Smooth muscle cell (in vitro differentiated cells): ENCODE measurements around the gene UBR4. TPM values are rescaled to one million over a fixed set of nuclear protein-coding genes. Genes with fewer than 3 reads are reported as not detected.

Experiments
- DNase-seq: peaks from one replicate; lab custom pipeline; 2025; ENCODE audit not compliant: unreplicated experiment; lab: John Stamatoyannopoulos, UW
- H2AFZ ChIP-seq: fragments of 200-600 bp; sonication (generic); 2 replicates; pipeline ENCODE4 v1.6.0; 2016; ENCODE audit warnings: antibody characterized with exemption, low read depth, mild to moderate bottlenecking
- H3F3A ChIP-seq: fragments of 200-600 bp; sonication (generic); 2 replicates; pipeline ENCODE4 v1.6.0; 2017; ENCODE audit warnings: antibody characterized with exemption, low read depth
- H3K27ac ChIP-seq: fragments of 200-600 bp; sonication (generic); 2 replicates; pipeline ENCODE4 v1.5.1; 2016; ENCODE audit warnings: low read depth, mild to moderate bottlenecking
- H3K27me3 ChIP-seq: fragments of 200-600 bp; sonication (generic); 2 replicates; pipeline ENCODE4 v1.6.1; 2016; ENCODE audit warnings: low read depth, mild to moderate bottlenecking
- H3K36me3 ChIP-seq: fragments of 200-600 bp; sonication (generic); 2 replicates; pipeline ENCODE4 v1.5.1; 2016; ENCODE audit warnings: low read depth
- H3K4me1 ChIP-seq: fragments of 200-600 bp; sonication (generic); 2 replicates; pipeline ENCODE4 v1.5.1; 2016; ENCODE audit warnings: low read depth
- H3K4me2 ChIP-seq: fragments of 200-600 bp; sonication (generic); 2 replicates; pipeline ENCODE4 v1.6.0; 2016; ENCODE audit warnings: mild to moderate bottlenecking
- H3K4me3 ChIP-seq: fragments of 200-600 bp; sonication (generic); 2 replicates; pipeline ENCODE4 v1.5.1; 2016; ENCODE audit warnings: mild to moderate bottlenecking
- H3K79me2 ChIP-seq: fragments of 200-600 bp; sonication (generic); 2 replicates; pipeline ENCODE4 v1.6.0; 2016; ENCODE audit warnings: low read depth, mild to moderate bottlenecking
- H3K9ac ChIP-seq: fragments of 200-600 bp; sonication (generic); 2 replicates; pipeline ENCODE4 v1.6.0; 2016; ENCODE audit warnings: low read depth
- H3K9me3 ChIP-seq: fragments of 200-600 bp; sonication (generic); replicated peaks from 2 replicates; pipeline ENCODE4 v1.5.1; 2016; ENCODE audit warnings: low read depth
- H4K20me1 ChIP-seq: fragments of 200-600 bp; sonication (generic); 2 replicates; pipeline ENCODE4 v1.6.0; 2016; ENCODE audit warnings: low read depth
- CTCF ChIP-seq: fragments of 200-600 bp; sonication (generic); IDR thresholded peaks from 2 replicates; pipeline ENCODE4 v1.5.1; 2017; ENCODE audit warnings: borderline replicate concordance, mild to moderate bottlenecking, antibody characterized with exemption; ENCODE audit not compliant: insufficient read depth, poor library complexity, severe bottlenecking
- WGBS: methylation state at CpG from one replicate; pipeline ENCODE4 v1.1.7; 2016; ENCODE audit warnings: low lambda C conversion rate; 5-methylcytosine and 5-hydroxymethylcytosine counted together
- polyA plus RNA-seq: library from polyadenylated mRNA; unstranded; fragments of >200 nt; fragmentation: Nextera tagmentation; extraction: Ambion mirVana; gene quantifications from 2 replicates; pipeline ENCODE4 v1.2.1, GENCODE V29; 2016
- total RNA-seq: library from RNA; depleted of rRNA; stranded (reverse); fragments of >200 nt; gene quantifications from 2 replicates; pipeline ENCODE4 v1.2.3, GENCODE V29; 2014

UBR4 gene
- total and polyA plus RNA-seq, 2 experiments from 2014 or later = 62.7 to 142 TPM

DNA sequence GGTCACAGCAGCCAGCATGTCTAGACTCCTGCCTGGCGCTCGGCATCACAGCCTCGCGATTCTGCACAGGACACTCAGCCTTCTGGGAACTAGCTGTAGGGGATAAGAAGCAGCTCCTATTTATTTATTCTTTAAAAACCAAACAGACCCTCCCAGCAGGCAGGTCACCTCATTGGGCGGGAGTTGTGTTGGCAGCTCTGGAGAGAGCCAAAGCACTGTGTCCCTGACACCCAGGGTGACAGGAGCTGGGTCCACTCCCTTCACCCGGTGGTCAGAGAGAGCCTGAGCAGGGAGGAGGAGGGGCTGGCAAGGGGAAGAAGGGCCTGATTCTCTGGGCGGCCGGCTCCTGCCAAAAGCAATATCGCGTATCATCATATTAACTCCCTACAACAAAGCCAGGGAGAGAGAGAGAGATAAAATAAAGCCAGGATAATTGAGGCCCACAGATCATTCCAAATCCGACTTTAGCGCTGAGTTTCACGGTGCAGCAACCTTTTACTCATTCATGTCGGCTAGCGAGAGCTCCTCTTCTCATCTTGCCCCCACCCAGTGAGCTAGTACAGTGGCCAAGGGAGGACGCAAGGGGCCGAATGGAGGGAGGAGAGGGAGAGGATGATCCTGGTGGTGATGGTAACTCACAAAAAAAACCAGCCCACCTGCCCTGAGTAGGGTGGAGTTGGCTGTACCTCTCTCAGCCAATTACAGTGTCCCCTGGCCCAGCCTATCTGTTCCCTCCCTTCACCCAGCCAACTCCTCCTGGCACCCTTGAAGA lies 173.8 kb downstream of the UBR4 start:
- 82% methylated on average over 17 of the region's 17 CpGs for WGBS
- DNase-seq = no peak
- Histone ChIP-seq H3K9me3 (no peaks in the 10 kb centered on the region), H3K36me3 (no peaks in the 10 kb centered on the region), H3K79me2 (no peaks in the 10 kb centered on the region), H3K27ac (no peak overlapping the region), H3K27me3 (no peaks in the 10 kb centered on the region), H3F3A (no peaks in the 10 kb centered on the region), H3K4me3 (no peak overlapping the region), H3K4me2 (no peak overlapping the region), H2AFZ (no peak overlapping the region), H3K4me1 (no peaks in the 10 kb centered on the region), H3K9ac (no peak overlapping the region), H4K20me1 (no peaks in the 10 kb centered on the region)
- TF ChIP-seq CTCF = no peak

DNA sequence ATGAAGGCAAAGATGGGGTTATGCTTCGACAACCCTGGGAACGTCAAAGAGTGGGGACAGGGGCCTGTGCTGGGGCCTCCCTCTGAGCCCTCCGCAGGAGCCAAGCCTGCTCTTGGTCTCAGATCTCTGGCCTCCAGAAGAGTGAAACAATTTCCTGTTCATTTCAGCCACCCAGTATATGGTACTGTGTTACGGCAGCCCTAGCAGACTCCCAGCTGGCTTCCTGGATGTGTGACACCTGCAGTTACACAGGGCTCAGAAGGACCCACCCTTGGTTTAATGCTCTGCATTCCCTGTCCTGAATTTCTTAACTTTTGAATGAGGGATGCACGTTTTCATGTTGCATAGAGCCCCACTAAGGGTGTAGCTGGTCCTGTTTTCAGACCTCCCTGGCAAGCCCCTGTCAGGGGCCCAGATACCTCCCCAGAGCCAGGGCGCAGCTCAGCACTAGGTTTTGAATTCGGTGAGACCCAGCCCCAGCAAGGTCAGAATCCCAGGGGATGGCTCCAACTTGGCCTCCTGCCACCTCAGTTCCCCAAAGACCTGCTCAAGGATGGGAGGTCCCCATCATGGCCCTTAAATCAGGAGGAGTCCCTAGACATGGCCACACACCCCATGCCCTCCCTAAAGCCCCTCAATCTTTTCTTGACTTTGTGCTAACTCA lies 174.6 kb downstream of the UBR4 start:
- H2AFZ ChIP-seq = no peak overlapping the region
- no peaks in the 10 kb centered on the region for H3K36me3 ChIP-seq
- H3K4me1 ChIP-seq = no peaks in the 10 kb centered on the region
- no peak overlapping the region for H3K9ac ChIP-seq
- H3K4me2 ChIP-seq = no peak overlapping the region
- H3K79me2 ChIP-seq = no peaks in the 10 kb centered on the region
- no peak for TF ChIP-seq CTCF
- H3K4me3 ChIP-seq = no peak overlapping the region
- H3K27me3 ChIP-seq = no peaks in the 10 kb centered on the region
- H4K20me1 ChIP-seq = no peaks in the 10 kb centered on the region
- DNase-seq = no peak
- H3K27ac ChIP-seq = no peak overlapping the region
- no peaks in the 10 kb centered on the region for H3F3A ChIP-seq
- 79% methylated on average over 7 of the region's 7 CpGs for WGBS
- no peaks in the 10 kb centered on the region for H3K9me3 ChIP-seq

GRCh38 chr1:19034721-19035120 lies 175.3 kb downstream of the UBR4 start:
- H3F3A ChIP-seq = no peaks in the 10 kb centered on the region
- no peak overlapping the region for H3K9ac ChIP-seq
- DNase-seq = no peak
- H2AFZ ChIP-seq = no peak overlapping the region
- no peak overlapping the region for H3K4me2 ChIP-seq
- no peak overlapping the region for H3K4me3 ChIP-seq
- peak overlapping the region; percentile 38 for H3K27ac ChIP-seq
- no peaks in the 10 kb centered on the region for H3K36me3 ChIP-seq
- no peaks in the 10 kb centered on the region for H3K27me3 ChIP-seq
- 93% methylated on average over 10 of the region's 10 CpGs for WGBS
- H3K4me1 ChIP-seq = no peaks in the 10 kb centered on the region
- H4K20me1 ChIP-seq = no peaks in the 10 kb centered on the region
- no peak for TF ChIP-seq CTCF
- H3K9me3 ChIP-seq = no peaks in the 10 kb centered on the region
- H3K79me2 ChIP-seq = no peaks in the 10 kb centered on the region
